B cell (primary cell): ENCODE data around the gene ANKRD9. TPM values are rescaled to one million over a fixed set of nuclear protein-coding genes. Genes with fewer than 3 reads are reported as not detected.

ENCODE experiments used
- ATAC-seq: fragments of 200-7000 bp; cut with Tn5 transposase; one replicate; pipeline ENCODE4 v1.10.0; 2021; ENCODE audit warnings: low read depth, mild to moderate bottlenecking, moderate number of reproducible peaks, moderate library complexity
- CTCF ChIA-PET: fragments of 350-600 bp; sonication (Branson Sonifier 250); formaldehyde crosslinking; loops from one replicate; lab custom pipeline; 2021; ENCODE audit warnings: antibody characterized with exemption, inconsistent platforms; lab: Charles Lee
- POLR2A ChIA-PET: fragments of 350-600 bp; sonication (Branson Sonifier 250); formaldehyde crosslinking; loops from one replicate; lab custom pipeline; 2021; ENCODE audit warnings: antibody characterized with exemption; lab: Charles Lee
- DNase-seq: peaks from one replicate; pipeline ENCODE4 v3.0.0; 2013
- H2AFZ ChIP-seq: 2 replicates; pipeline ENCODE4 v1.6.1; 2012; ENCODE audit warnings: mild to moderate bottlenecking, low read depth, low read length; ENCODE audit not compliant: insufficient read depth, poor library complexity, severe bottlenecking
- H3K27ac ChIP-seq, 2 donors: 1 replicate in 1 of 2; 2 replicates in 1 of 2; pipeline ENCODE4 v1.5.1; 2012 to 2013; ENCODE audit warnings: low read length in 2 of 2, mild to moderate bottlenecking in 2 of 2, moderate library complexity in 1 of 2
- H3K27me3 ChIP-seq, 4 experiments: fragments of 200-600 bp in 1 of 4; sonication (generic) in 1 of 4; replicated peaks in 1 of 4; 1 replicate in 2 of 4; 2 replicates in 2 of 4; pipeline versions ENCODE4 v1.6.1 to v1.7.0; 2013 to 2016; ENCODE audit warnings: low read length in 3 of 4, mild to moderate bottlenecking in 2 of 4, mixed read lengths in 1 of 4, moderate library complexity in 1 of 4; ENCODE audit not compliant: insufficient read depth in 4 of 4, control insufficient read depth in 3 of 4; ENCODE audit errors: control extremely low read depth in 1 of 4
- H3K36me3 ChIP-seq, 2 experiments: replicated peaks in 1 of 2; 1 replicate in 1 of 2; 2 replicates in 1 of 2; pipeline versions ENCODE4 v1.6.1 to v1.7.1; 2013; ENCODE audit warnings: low read length in 1 of 2; ENCODE audit not compliant: insufficient read depth in 2 of 2, control insufficient read depth in 1 of 2; ENCODE audit errors: control extremely low read depth in 1 of 2, extremely low read depth in 1 of 2
- H3K4me1 ChIP-seq, 2 donors: fragments of 200-600 bp in 1 of 2; sonication (generic) in 1 of 2; 1 replicate in 1 of 2; 2 replicates in 1 of 2; pipeline versions ENCODE4 v1.5.1 to v1.6.1; 2013 to 2017; ENCODE audit warnings: low read length in 2 of 2; ENCODE audit not compliant: control insufficient read depth in 2 of 2, insufficient read depth in 2 of 2
- H3K4me2 ChIP-seq: replicated peaks from 2 replicates; pipeline ENCODE3; 2012; ENCODE audit warnings: mild to moderate bottlenecking, low read depth, low read length; ENCODE audit not compliant: poor library complexity, severe bottlenecking
- H3K4me3 ChIP-seq, 5 experiments: fragments of 200-600 bp in 1 of 5; sonication (generic) in 1 of 5; 1 replicate in 3 of 5; 2 replicates in 2 of 5; pipeline versions ENCODE4 v1.5.1 to v1.7.0; 2011 to 2016; ENCODE audit warnings: low read length in 4 of 5, mild to moderate bottlenecking in 4 of 5, low read depth in 2 of 5, control low read depth in 1 of 5, moderate library complexity in 1 of 5; ENCODE audit not compliant: insufficient read depth in 1 of 5; ENCODE audit errors: control extremely low read depth in 1 of 5, extremely low read depth in 1 of 5
- H3K79me2 ChIP-seq: fragments of 200-600 bp; sonication (generic); one replicate; pipeline ENCODE4 v1.6.0; 2016; ENCODE audit warnings: low read length; ENCODE audit not compliant: control insufficient read depth, insufficient read depth
- H3K9ac ChIP-seq: fragments of 200-600 bp; sonication (generic); 2 replicates; pipeline ENCODE4 v1.6.1; 2017; ENCODE audit warnings: mild to moderate bottlenecking, low read length, moderate library complexity
- H3K9me3 ChIP-seq, 3 donors: one replicate each; pipeline versions ENCODE4 v1.6.1 to v1.7.1; 2013; ENCODE audit warnings: low read length in 2 of 3; ENCODE audit not compliant: control insufficient read depth in 2 of 3, insufficient read depth in 1 of 3; ENCODE audit errors: control extremely low read depth in 1 of 3
- H4K20me1 ChIP-seq: 2 replicates; pipeline ENCODE4 v1.6.0; 2012; ENCODE audit warnings: mild to moderate bottlenecking, low read length; ENCODE audit not compliant: insufficient read depth, control insufficient read depth, poor library complexity, severe bottlenecking
- H3K27ac Mint-ChIP-seq: one replicate; pipeline ENCODE4 v1.8.0; 2021; ENCODE audit warnings: mixed read lengths
- H3K27me3 Mint-ChIP-seq: one replicate; pipeline ENCODE4 v1.8.0; 2021; ENCODE audit warnings: mixed read lengths
- H3K4me1 Mint-ChIP-seq: one replicate; pipeline ENCODE4 v1.8.0; 2021; ENCODE audit warnings: mixed read lengths
- H3K4me3 Mint-ChIP-seq: one replicate; pipeline ENCODE4 v1.8.0; 2021; ENCODE audit warnings: mixed read lengths
- H3K9me3 Mint-ChIP-seq: one replicate; pipeline ENCODE4 v1.8.0; 2022; ENCODE audit warnings: mixed read lengths; ENCODE audit not compliant: insufficient read depth
- CTCF ChIP-seq: fragments of 200-600 bp; IDR thresholded peaks from one replicate; pipeline ENCODE4 v1.8.0; 2022; ENCODE audit warnings: antibody characterized with exemption, mild to moderate bottlenecking
- EZH2 ChIP-seq: IDR thresholded peaks from 2 replicates; pipeline ENCODE4 v1.6.1; 2012; ENCODE audit warnings: borderline replicate concordance, low read depth, mild to moderate bottlenecking, moderate library complexity, low read length; ENCODE audit not compliant: insufficient read depth, poor library complexity, severe bottlenecking
- WGBS: methylation state at CpG from one replicate; pipeline ENCODE4 v1.1.5; 2013; ENCODE audit warnings: missing lambda C conversion rate; ENCODE audit not compliant: insufficient coverage; 5-methylcytosine and 5-hydroxymethylcytosine counted together
- intact Hi-C: fragments of 100-400 bp; cut with micrococcal nuclease; formaldehyde crosslinking; loops from one replicate; pipeline ENCODE4 v1.10.0; 2022
- polyA plus RNA-seq: library from polyadenylated mRNA; depleted of rRNA; stranded (reverse); fragments of >200 nt; gene quantifications from 2 replicates; pipeline ENCODE4 v1.2.3, GENCODE V29; 2012
- total RNA-seq, 2 donors: library from RNA; stranded (reverse); fragments of 120-200 nt in 1 of 2; gene quantifications; 1 replicate in 1 of 2; 2 replicates in 1 of 2; pipeline versions ENCODE4 v1.2.3 to v1.2.4, GENCODE V29; 2013 to 2022

The ANKRD9 gene
- total and polyA plus RNA-seq, 2 donors (not counting 1 experiment from before 2014, with no cell fraction given): 1.4 to 1.5 TPM

GRCh38 chr14:102538602-102539543 is 29.3 kb upstream of the ANKRD9 start:
- ATAC-seq: no peak
- no peak overlapping the region for H3K4me3 ChIP-seq
- CTCF ChIA-PET: interaction anchor here (1.7 kb wide), 1 partner anchor 14 kb away, joined by 5 read pairs; no protein-coding TSS in a partner anchor
- no peak overlapping the region for H2AFZ ChIP-seq
- no peak overlapping the region for H3K9ac ChIP-seq
- TF ChIP-seq EZH2 (no peak), CTCF (no peak)
- no peak overlapping the region for H3K4me2 ChIP-seq
- intact Hi-C loops: no loop called here
- POLR2A ChIA-PET: no interaction called here
- H3K9me3 ChIP-seq: peaks cover 0 to under 1% (median 0%) of the 10 kb centered on the region in 3 donors
- H3K79me2 ChIP-seq: no peaks in the 10 kb centered on the region
- Mint-ChIP-seq H3K27me3 (peaks cover 8% of the 10 kb centered on the region), H3K4me1 (peaks cover under 1% of the 10 kb centered on the region), H3K9me3 (no peaks in the 10 kb centered on the region), H3K27ac (no peak overlapping the region), H3K4me3 (no peak overlapping the region)
- H4K20me1 ChIP-seq: no peaks in the 10 kb centered on the region
- H3K27me3 ChIP-seq: peaks cover 0 to 1% (median under 1%) of the 10 kb centered on the region in 4 experiments
- H3K36me3 ChIP-seq: no peaks in the 10 kb centered on the region
- no peak overlapping the region for H3K27ac ChIP-seq
- WGBS: 68% methylated on average over 25 of the region's 25 CpGs
- no peak for DNase-seq
- H3K4me1 ChIP-seq: peaks cover 0 to 9% of the 10 kb centered on the region in 2 donors
